ENCODE measurements around the gene ODAD4. TPM values are rescaled to one million over a fixed set of nuclear protein-coding genes. Genes with fewer than 3 reads are reported as not detected.

ODAD4 gene
- total and polyA plus RNA-seq, 2 of the 8 experiments (the other 6 are each of a cell fraction or from before 2014, with no cell fraction given) = 0.48 to 1.3 TPM

- TF ChIP-seq CHD7 (IDR thresholded peaks at IDR 0.05; ENCODE audit: insufficient replicate concordance, low read length) (no peak), ATF2 (IDR thresholded peaks at IDR 0.05; ENCODE audit: low read length) (peak; percentile 72; the same call in 1 of the 2 replicates), ASH2L (IDR thresholded peaks at IDR 0.05; ENCODE audit: low read length) (no peak), FOSL1 (IDR thresholded peaks at IDR 0.05; ENCODE audit: insufficient read depth, low read depth, low read length) (no peak), POLR2A (IDR thresholded peaks at IDR 0.05; ENCODE audit: control extremely low read depth in 1 of 2, low read depth in 2 of 2, low read length in 2 of 2) (peak; percentile 49 to 65; a peak in 2 of 3 replicates), SAP30 (IDR thresholded peaks at IDR 0.05; ENCODE audit: insufficient read depth, insufficient replicate concordance, low read length) (peak; percentile 87), PHF8 (conservative IDR thresholded peaks at IDR 0.05; ENCODE audit: low read depth, low read length) (0 out of 2 replicates have a peak, but pooled peaks have one; percentile 30), TCF12 (IDR thresholded peaks at IDR 0.05; ENCODE audit: low read depth, low read length) (0 out of 2 replicates have a peak, but pooled peaks have one; percentile 2)
These were observed 35.5 kb downstream of the ODAD4 start (continued) for GRCh38 chr17:41965694-41966462.

Measured in H1 (cell line).